CD4-positive, alpha-beta T cell (primary cell): ENCODE results near the gene TTC9. TPM values are rescaled to one million over a fixed set of nuclear protein-coding genes. Genes with fewer than 3 reads are reported as not detected.

Experiments
- ATAC-seq: fragments of 200-7000 bp; cut with Tn5 transposase; one replicate; pipeline ENCODE4 v1.10.0; 2022; ENCODE audit warnings: mild to moderate bottlenecking; ENCODE audit not compliant: poor library complexity
- CTCF ChIA-PET: fragments of 350-600 bp; sonication (Branson Sonifier 250); formaldehyde crosslinking; loops from one replicate; lab custom pipeline; 2021; ENCODE audit warnings: antibody characterized with exemption, inconsistent platforms; lab: Charles Lee
- POLR2A ChIA-PET: fragments of 350-600 bp; sonication (Branson Sonifier 250); formaldehyde crosslinking; loops from one replicate; lab custom pipeline; 2021; ENCODE audit warnings: antibody characterized with exemption, inconsistent platforms; lab: Charles Lee
- DNase-seq, 14 experiments: peaks; one replicate each; pipeline ENCODE4 v3.0.0-alpha.2; 2013 to 2020; ENCODE audit warnings: mixed read lengths in 2 of 14
- H3K27ac ChIP-seq, 2 donors: one replicate each; pipeline versions ENCODE4 v1.5.1 to v1.7.0; 2013; ENCODE audit warnings: low read length in 2 of 2, low read depth in 1 of 2, mild to moderate bottlenecking in 1 of 2
- H3K27me3 ChIP-seq, 2 experiments: 1 replicate in 1 of 2; 2 replicates in 1 of 2; pipeline versions ENCODE4 v1.6.1 to v1.7.0; 2013; ENCODE audit warnings: low read length in 2 of 2, control low read depth in 1 of 2, mild to moderate bottlenecking in 1 of 2, moderate library complexity in 1 of 2; ENCODE audit not compliant: insufficient read depth in 2 of 2, control insufficient read depth in 1 of 2
- H3K36me3 ChIP-seq: one replicate; pipeline ENCODE4 v1.6.1; 2013; ENCODE audit warnings: low read length, control low read depth; ENCODE audit not compliant: insufficient read depth
- H3K4me1 ChIP-seq: one replicate; pipeline ENCODE4 v1.6.1; 2013; ENCODE audit warnings: low read length, control low read depth; ENCODE audit not compliant: insufficient read depth
- H3K4me3 ChIP-seq: one replicate; pipeline ENCODE4 v1.5.1; 2013; ENCODE audit warnings: mild to moderate bottlenecking, low read length, moderate library complexity
- H3K9me3 ChIP-seq, 2 experiments: 1 replicate in 1 of 2; 2 replicates in 1 of 2; pipeline versions ENCODE4 v1.6.1 to v1.7.0; 2013; ENCODE audit warnings: low read length in 2 of 2, mild to moderate bottlenecking in 2 of 2, control low read depth in 1 of 2, moderate library complexity in 1 of 2; ENCODE audit not compliant: control insufficient read depth in 1 of 2, insufficient read depth in 1 of 2
- H3K27ac Mint-ChIP-seq: one replicate; pipeline ENCODE4 v1.8.0; 2020; ENCODE audit warnings: mixed read lengths
- H3K27me3 Mint-ChIP-seq: one replicate; pipeline ENCODE4 v1.8.0; 2021; ENCODE audit warnings: mixed read lengths
- H3K36me3 Mint-ChIP-seq: one replicate; pipeline ENCODE4 v1.8.0; 2021; ENCODE audit warnings: low read depth, mixed read lengths
- H3K4me1 Mint-ChIP-seq: one replicate; pipeline ENCODE4 v1.8.0; 2021; ENCODE audit warnings: low read depth, mixed read lengths
- H3K4me3 Mint-ChIP-seq: one replicate; pipeline ENCODE4 v1.8.0; 2020; ENCODE audit warnings: mild to moderate bottlenecking, mixed read lengths
- H3K9me3 Mint-ChIP-seq: one replicate; pipeline ENCODE4 v1.8.0; 2020; ENCODE audit warnings: mixed read lengths
- intact Hi-C, 2 experiments: fragments of 100-400 bp; cut with DNase I in 1 of 2; cut with micrococcal nuclease in 1 of 2; formaldehyde crosslinking; loops; one replicate each; pipeline versions ENCODE4 v1.15.1 to v1.9.0; 2023 to 2025; cut with DNase I, micrococcal nuclease
- total RNA-seq, 174 experiments: library from RNA in 2 of 174; stranded (reverse) in 2 of 174; gene quantifications; one replicate each; pipeline ENCODE4 v1.2.3 and lab custom pipeline; 2021 to 2026
- TF ChIP-seq, protein P1 (sequence below): fragments of 200-600 bp; IDR thresholded peaks from one replicate; pipeline ENCODE4 v1.8.0; 2022; ENCODE audit warnings: antibody characterized with exemption, mild to moderate bottlenecking

The TTC9 gene
- total RNA-seq, 2 experiments from 2014 or later: 6.8 to 7.0 TPM

DNA sequence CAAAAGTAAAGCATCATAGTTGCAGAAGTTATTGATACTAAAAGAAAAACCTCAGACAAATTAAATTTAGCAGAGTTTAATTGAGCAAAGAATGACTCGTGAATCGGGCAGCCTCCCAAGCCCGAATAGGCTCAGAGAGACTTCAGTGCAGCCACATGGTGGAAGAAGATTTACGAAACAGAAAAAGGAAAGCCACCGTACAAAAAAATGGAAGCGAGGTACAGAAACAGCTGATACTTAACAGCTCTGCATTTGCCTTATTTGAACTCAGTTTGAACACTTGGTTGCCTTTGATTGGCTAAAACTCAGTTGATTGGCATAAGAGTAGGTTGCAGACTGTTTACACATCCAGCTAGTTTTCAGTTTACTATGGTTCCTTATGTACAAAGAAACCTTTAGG is 12.9 kb downstream of the TTC9 start:
- H3K4me1 ChIP-seq: peaks cover 78% of the 10 kb centered on the region
- no peaks in the 10 kb centered on the region for H3K27me3 ChIP-seq
- H3K9me3 ChIP-seq: no peaks in the 10 kb centered on the region
- intact Hi-C loops: loop anchor here in 1 of 2 experiments (1.0 kb wide), 1 partner anchor 12 kb away; no protein-coding TSS in a partner anchor
- POLR2A ChIA-PET: interaction anchor here (0.8 to 9.3 kb wide), 3 partner anchors 11 to 253 kb away, joined by 3 to 182 read pairs (median 3); partner anchors contain the start of genes PCNX1 and TTC9
- DNase-seq (peak in 5 of 14 experiments; percentile 5 to 69 (median 60)), ATAC-seq (peak; percentile 3)
- Mint-ChIP-seq H3K27ac (peak overlapping the region; percentile 95), H3K27me3 (no peaks in the 10 kb centered on the region), H3K4me1 (peaks cover 92% of the 10 kb centered on the region), H3K9me3 (no peaks in the 10 kb centered on the region), H3K4me3 (peak overlapping the region; percentile 80), H3K36me3 (peaks cover 47% of the 10 kb centered on the region)
- H3K27ac ChIP-seq: peak overlapping the region; percentile 93 to 94
- H3K4me3 ChIP-seq: peak overlapping the region; percentile 42
- peaks cover 18% of the 10 kb centered on the region for H3K36me3 ChIP-seq
- CTCF ChIA-PET: interaction anchor here (0.8 to 1.6 kb wide), 4 partner anchors 8 to 32 kb away, joined by 3 to 5 read pairs (median 4); no protein-coding TSS in a partner anchor
- TF ChIP-seq, protein P1, sequence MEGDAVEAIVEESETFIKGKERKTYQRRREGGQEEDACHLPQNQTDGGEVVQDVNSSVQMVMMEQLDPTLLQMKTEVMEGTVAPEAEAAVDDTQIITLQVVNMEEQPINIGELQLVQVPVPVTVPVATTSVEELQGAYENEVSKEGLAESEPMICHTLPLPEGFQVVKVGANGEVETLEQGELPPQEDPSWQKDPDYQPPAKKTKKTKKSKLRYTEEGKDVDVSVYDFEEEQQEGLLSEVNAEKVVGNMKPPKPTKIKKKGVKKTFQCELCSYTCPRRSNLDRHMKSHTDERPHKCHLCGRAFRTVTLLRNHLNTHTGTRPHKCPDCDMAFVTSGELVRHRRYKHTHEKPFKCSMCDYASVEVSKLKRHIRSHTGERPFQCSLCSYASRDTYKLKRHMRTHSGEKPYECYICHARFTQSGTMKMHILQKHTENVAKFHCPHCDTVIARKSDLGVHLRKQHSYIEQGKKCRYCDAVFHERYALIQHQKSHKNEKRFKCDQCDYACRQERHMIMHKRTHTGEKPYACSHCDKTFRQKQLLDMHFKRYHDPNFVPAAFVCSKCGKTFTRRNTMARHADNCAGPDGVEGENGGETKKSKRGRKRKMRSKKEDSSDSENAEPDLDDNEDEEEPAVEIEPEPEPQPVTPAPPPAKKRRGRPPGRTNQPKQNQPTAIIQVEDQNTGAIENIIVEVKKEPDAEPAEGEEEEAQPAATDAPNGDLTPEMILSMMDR: no peak

DNA sequence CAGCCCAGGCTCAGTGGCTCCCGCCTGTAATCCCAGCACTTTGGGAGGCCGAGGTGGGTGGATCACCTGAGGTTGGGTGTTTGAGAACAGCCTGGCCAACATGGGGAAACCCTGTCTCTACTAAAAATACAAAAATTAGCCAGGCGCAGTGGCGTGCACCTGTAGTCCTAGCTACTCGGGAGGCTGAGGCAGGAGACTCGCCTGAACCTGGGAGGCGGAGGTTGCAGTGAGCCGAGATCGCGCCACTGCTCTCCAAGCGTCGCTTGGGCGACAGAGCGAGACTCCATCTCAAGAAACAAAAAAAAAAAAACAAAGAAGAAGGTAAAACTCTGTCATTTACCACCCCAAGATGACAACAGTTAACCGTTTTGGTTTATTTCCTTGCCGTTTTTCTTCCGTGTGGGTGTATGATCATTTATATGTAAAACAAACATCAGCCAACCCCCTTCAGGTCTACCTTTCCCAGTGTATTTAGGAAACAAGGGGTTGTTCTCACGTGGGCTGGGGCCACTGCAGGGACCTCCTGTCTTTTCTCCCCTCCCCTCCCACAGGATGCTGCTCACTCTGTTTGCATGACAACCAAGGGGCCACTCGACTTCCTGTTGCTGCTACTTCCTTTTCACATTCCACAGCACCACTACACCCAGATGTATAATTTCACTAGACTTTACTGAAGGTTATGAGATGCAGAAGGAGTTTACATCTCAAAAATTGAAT is 13.6 kb downstream of the TTC9 start:
- H3K27me3 Mint-ChIP-seq: no peaks in the 10 kb centered on the region
- Histone ChIP-seq H3K4me3 (peak overlapping the region; percentile 42), H3K27me3 (no peaks in the 10 kb centered on the region), H3K27ac (peak overlapping the region; percentile 93 to 94), H3K4me1 (peaks cover 85% of the 10 kb centered on the region), H3K9me3 (no peaks in the 10 kb centered on the region), H3K36me3 (peaks cover 18% of the 10 kb centered on the region)
- peaks cover 94% of the 10 kb centered on the region for H3K4me1 Mint-ChIP-seq
- ChIA-PET CTCF (interaction anchor here (0.8 to 1.6 kb wide), 3 partner anchors 9 to 15 kb away, joined by 3 to 5 read pairs (median 4); no protein-coding TSS in a partner anchor), POLR2A (interaction anchor here (0.8 to 9.3 kb wide), 4 partner anchors 12 to 252 kb away, joined by 3 to 182 read pairs (median 3); partner anchors contain the start of genes MAP3K9, PCNX1 and TTC9)
- peak overlapping the region; percentile 80 for H3K4me3 Mint-ChIP-seq
- DNase-seq: peak; percentile 48 to 94 (median 70)
- ATAC-seq: peak; percentile 91
- intact Hi-C loops: loop anchor here in 1 of 2 experiments (1.0 kb wide), 1 partner anchor 13 kb away; no protein-coding TSS in a partner anchor
- no peaks in the 10 kb centered on the region for H3K9me3 Mint-ChIP-seq
- TF ChIP-seq, protein P1: no peak
- H3K36me3 Mint-ChIP-seq: peaks cover 42% of the 10 kb centered on the region
- H3K27ac Mint-ChIP-seq: peak overlapping the region; percentile 95

DNA sequence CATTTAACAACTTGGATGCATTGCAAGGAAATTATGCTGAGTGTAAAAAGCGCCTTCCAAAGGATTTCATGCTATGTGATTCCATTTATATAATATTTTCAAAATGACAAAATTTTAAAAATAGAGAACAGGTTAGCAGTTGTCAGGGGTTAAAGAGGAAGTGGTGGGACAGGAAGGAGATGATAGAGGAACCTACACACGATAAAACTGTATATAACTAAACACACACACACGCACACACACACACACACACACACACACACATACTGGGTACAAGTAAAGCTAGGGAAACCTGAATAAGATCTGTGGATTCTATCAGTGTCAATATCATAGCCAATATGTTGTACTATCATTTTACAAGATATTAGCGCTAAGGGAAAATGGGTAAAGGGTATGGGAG is 17.2 kb downstream of the TTC9 start:
- H3K9me3 ChIP-seq: no peaks in the 10 kb centered on the region
- no peak overlapping the region for H3K4me3 ChIP-seq
- ATAC-seq (no peak), DNase-seq (peak in 5 of 14 experiments; percentile 36 to 69 (median 52))
- Mint-ChIP-seq H3K4me1 (peaks cover 90% of the 10 kb centered on the region), H3K27me3 (no peaks in the 10 kb centered on the region), H3K4me3 (peak overlapping the region; percentile 78), H3K36me3 (peaks cover 16% of the 10 kb centered on the region), H3K27ac (peak overlapping the region; percentile 95), H3K9me3 (no peaks in the 10 kb centered on the region)
- H3K27ac ChIP-seq: peak overlapping the region; percentile 59 to 62
- POLR2A ChIA-PET: interaction anchor here (0.8 to 9.3 kb wide), 3 partner anchors 10 to 892 kb away, joined by 5 to 182 read pairs (median 11); partner anchors contain the start of gene TTC9
- peaks cover 11% of the 10 kb centered on the region for H3K36me3 ChIP-seq
- TF ChIP-seq, protein P1: no peak
- peaks cover 81% of the 10 kb centered on the region for H3K4me1 ChIP-seq
- no peaks in the 10 kb centered on the region for H3K27me3 ChIP-seq
- CTCF ChIA-PET: interaction anchor here (0.8 to 1.6 kb wide), 2 partner anchors 9 to 159 kb away, joined by 4 to 6 read pairs; no protein-coding TSS in a partner anchor
- intact Hi-C loops: no loop called here
